ENCODE data around the gene BRI3BP.

DNA sequence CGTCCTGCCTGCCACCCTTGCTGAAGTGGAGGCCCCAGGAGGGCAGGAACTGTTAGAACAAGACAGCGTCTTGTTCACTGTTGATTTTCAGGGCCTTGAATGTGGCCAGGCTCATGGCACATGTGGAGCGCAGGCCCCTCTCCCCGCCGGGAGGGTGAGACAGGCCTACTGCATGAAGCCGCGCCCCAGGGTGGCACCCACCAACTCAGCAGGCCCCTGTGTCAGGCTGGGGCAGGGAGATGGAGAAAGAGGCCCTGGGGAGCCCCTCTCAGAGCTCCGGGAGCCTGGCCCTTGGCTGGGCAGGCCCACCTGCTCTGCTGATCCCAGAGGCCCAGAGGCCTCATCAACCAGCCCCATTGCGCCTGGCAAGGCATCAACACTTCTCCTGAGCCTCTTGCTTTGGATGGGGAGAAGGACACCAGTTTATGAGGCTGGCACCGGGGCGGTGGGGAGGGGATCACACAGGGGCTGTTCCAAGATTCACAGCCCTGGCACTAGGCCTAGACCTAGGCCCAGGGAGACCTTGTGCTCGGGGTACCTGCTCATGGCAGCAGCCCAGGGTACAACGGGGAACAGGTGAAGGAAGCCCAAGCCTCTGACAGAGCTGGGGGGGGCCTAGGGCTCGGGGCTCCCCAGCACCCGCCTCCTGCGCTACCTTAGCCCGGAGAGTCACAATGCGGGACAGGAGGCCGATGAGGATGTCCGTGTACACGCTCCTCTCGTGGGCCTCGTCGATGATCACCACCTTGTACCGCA is 22.6 kb upstream of the BRI3BP start:
- TF ChIP-seq CTCF (IDR thresholded peaks at IDR 0.05) (no peak), POLR2A (IDR thresholded peaks at IDR 0.05) (no peak)
